Cardiac fibroblast (primary cell): Measurements from ENCODE around the gene STX8.

Experiments
- DNase-seq, 2 donors: peaks; one replicate each; pipeline versions ENCODE4 v3.0.0 to v3.0.0-alpha.2; 2010; ENCODE audit warnings: low read depth in 2 of 2
- H3K4me3 ChIP-seq, 2 donors: replicated peaks in 1 of 2; 1 replicate in 1 of 2; 2 replicates in 1 of 2; pipeline ENCODE4 v1.5.1; 2011; ENCODE audit warnings: low read depth in 2 of 2, low read length in 2 of 2, mild to moderate bottlenecking in 2 of 2, moderate library complexity in 1 of 2
- CTCF ChIP-seq: IDR thresholded peaks from one replicate; pipeline ENCODE4 v1.5.1; 2011; ENCODE audit warnings: low read depth, mild to moderate bottlenecking, low read length, inconsistent platforms

STX8 gene

GRCh38 chr17:9236286-9237052 lies 339.2 kb downstream of the STX8 start:
- DNase-seq: no peak
- no peak overlapping the region for H3K4me3 ChIP-seq

DNA sequence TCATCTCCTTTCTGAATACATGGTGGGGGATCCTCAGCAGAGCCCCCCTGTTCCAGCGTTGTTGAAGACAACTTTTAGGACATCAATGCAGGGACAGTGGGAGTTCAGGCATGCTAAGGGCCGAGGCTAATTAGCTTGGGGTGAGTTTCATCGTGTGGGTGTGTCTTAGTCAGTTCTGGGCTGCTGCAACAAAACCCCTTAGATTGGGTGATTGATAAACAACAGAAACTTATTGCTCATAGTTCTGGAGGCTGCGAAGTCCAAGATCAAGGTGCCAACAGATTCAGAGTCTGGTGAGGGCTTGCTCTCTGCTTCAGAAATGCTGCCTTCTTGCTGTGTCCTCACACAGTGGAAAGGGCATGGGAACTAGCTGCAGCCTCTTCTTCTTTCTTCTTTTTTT lies 340.3 kb downstream of the STX8 start:
- no peak for DNase-seq

More at GRCh38 chr17:9236286-9237052, 339.2 kb downstream of the STX8 start:
- no peak for TF ChIP-seq CTCF

DNA sequence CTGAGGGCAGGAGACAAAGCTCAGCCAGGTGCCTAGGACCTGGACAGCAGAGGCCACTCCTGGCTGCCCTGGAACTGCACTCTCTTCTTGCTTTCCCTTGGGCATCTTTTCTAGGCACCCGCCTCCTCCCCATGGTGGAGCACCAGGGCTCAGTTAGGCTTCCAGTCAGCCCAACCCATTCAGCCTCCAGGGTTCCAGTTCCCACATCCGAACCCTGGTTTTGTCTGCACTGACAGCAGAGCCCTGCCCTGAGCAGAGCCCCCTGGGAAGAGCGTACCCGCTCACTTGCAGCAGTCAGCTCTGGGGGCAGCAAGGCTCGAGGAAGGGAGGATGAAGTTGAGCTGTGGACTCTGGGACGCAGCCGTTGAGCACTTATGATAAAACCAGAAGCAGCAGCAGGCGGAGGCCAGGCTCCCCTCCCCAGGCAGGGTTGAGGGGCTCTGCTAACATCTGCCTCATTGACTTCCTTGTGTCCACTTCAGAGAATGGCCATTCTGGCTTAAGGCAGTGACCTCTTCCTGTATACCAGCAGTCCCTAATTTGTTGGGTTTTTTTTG lies 341.2 kb downstream of the STX8 start:
- H3K4me3 ChIP-seq: no peak overlapping the region
- TF ChIP-seq CTCF: no peak
- DNase-seq: no peak

More for the DNA sequence above, 340.3 kb downstream of the STX8 start:
- no peak overlapping the region for H3K4me3 ChIP-seq
- no peak for TF ChIP-seq CTCF

GRCh38 chr17:9233761-9234160 lies 341.9 kb downstream of the STX8 start:
- no peak for TF ChIP-seq CTCF
- no peak overlapping the region for H3K4me3 ChIP-seq
- no peak for DNase-seq

- no peak overlapping the region for H3K4me3 ChIP-seq
- TF ChIP-seq CTCF: no peak
- no peak for DNase-seq
Observed at GRCh38 chr17:9233271-9233599, 342.4 kb downstream of the STX8 start.

- TF ChIP-seq CTCF: no peak
- DNase-seq: no peak
- H3K4me3 ChIP-seq: no peak overlapping the region
Observed at GRCh38 chr17:9232591-9233270, 342.9 kb downstream of the STX8 start.

DNA sequence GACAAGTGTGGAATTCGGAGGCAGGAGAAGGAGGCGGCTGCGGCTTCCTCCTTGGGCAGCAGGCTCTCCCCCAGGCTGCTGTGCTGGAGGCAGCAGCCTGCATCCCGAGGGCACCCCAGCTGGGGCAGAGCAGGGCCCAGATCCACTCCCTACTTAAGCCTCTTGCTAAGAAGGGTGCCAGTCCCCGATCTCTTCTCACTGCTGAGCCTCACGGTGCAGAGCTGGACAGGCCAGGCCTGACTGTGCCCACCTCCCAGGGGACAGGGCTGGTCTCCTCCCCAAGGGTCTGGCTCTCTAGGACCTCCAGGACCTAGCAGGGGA lies 343.5 kb downstream of the STX8 start:
- no peak overlapping the region for H3K4me3 ChIP-seq
- no peak for TF ChIP-seq CTCF
- no peak for DNase-seq
